Epithelial cell of proximal tubule (primary cell): Measurements from ENCODE around the gene BRAF. TPM values are rescaled to one million over a fixed set of nuclear protein-coding genes. Genes with fewer than 3 reads are reported as not detected.
"Not testable (repeated sequence)": the region's sequence is repeated elsewhere in the genome, so short reads cannot be mapped to it uniquely, and the experiment has no call there.

Source experiments
- DNase-seq: peaks from one replicate; pipeline ENCODE4 v3.0.0-alpha.2; 2011; ENCODE audit warnings: low read depth
- H3K4me3 ChIP-seq: 2 replicates; pipeline ENCODE4 v1.5.1; 2011; ENCODE audit warnings: low read depth, mild to moderate bottlenecking, low read length
- CTCF ChIP-seq: conservative IDR thresholded peaks from 2 replicates; pipeline ENCODE4 v1.5.1; 2012; ENCODE audit warnings: low read depth, mild to moderate bottlenecking, low read length
- total RNA-seq: library from RNA; depleted of rRNA; stranded (reverse); fragments of >200 nt; gene quantifications from 2 replicates; pipeline ENCODE4 v1.2.3, GENCODE V29; 2015

BRAF gene
- total RNA-seq, 1 donor from 2014 or later: 7.3 TPM

DNA sequence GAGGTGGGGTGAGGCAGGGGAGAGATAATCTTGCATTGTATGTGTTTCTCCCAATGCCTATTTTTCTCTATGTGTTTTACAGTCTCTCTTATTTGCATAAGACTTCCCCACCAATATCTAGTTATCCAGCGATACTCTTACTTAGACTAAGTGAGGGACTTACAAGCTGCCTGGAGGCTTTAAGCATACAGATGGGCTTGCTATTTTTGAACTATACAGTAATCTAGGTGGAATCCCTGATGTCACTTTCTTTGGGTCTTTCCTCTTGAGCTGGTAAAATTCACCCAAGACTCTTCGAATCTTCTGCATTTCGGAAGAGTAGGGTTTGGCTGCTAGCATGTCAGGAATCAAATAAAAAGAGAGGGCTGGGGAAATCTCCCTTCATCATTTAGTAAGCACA, 151.6 kb downstream of the BRAF start:
- H3K4me3 ChIP-seq: no peak overlapping the region
- no peak for TF ChIP-seq CTCF
- DNase-seq: no peak

DNA sequence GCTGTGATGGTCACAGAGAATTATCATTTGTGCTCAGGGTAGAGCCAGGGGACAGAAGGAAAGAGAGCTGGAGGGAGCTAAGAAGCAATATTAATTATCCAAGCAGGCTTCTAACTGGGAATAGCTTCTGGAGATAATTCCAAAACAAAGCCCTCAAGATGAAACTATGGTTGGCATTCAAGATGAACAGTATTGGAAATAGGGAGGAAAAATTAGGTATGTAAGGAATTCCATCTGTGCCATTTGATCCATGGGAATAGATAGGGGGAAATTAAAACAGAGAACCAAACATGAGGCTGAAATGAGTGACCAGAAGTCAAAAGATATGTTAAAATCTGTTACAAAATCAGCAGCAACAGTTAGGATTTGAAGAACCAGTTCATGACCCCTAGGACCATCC, 152.9 kb downstream of the BRAF start:
- no peak overlapping the region for H3K4me3 ChIP-seq
- no peak for DNase-seq
- no peak for TF ChIP-seq CTCF

- H3K4me3 ChIP-seq: no peak overlapping the region
- DNase-seq: no peak
- no peak for TF ChIP-seq CTCF
These were observed 154.9 kb downstream of the BRAF start for GRCh38 chr7:140769852-140770251.

DNA sequence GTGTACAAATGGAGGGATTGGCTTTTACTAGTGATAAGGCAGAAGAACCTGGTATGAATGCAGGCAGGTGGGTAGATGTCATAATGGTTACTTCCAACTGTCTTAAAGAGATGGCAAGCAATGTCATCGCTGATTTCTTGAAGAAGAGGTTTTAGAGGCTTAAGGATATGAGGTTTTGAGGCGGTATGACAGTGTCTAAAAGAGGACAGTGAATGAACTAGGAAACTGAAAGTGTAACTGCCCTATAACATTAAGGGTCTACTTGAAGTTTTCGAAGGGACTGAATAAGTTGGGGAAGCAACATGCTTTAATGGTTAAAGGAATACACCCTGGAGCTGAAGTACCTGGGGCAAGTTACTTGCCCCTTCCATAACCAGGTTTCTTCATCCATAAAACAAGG, 157.3 kb downstream of the BRAF start:
- no peak for DNase-seq
- H3K4me3 ChIP-seq: no peak overlapping the region
- TF ChIP-seq CTCF: no peak

DNA sequence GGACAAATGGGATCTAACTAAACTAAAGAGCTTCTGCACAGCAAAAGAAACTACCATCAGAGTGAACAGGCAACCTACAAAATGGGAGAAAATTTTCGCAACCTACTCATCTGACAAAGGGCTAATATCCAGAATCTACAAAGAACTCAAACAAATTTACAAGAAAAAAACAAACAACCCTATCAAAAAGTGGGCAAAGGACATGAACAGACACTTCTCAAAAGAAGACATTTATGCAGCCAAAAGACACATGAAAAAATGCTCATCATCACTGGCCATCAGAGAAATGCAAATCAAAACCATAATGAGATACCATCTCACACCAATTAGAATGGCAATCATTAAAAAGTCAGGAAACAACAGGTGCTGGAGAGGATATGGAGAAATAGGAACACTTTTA, 159.3 kb downstream of the BRAF start:
- H3K4me3 ChIP-seq: not testable (repeated sequence)

GRCh38 chr7:140763166-140763565, 161.6 kb downstream of the BRAF start:
- not testable (repeated sequence) for DNase-seq, H3K4me3 ChIP-seq

More for the DNA sequence above, 159.3 kb downstream of the BRAF start:
- not testable (repeated sequence) for DNase-seq

GRCh38 chr7:140761375-140761774, 163.4 kb downstream of the BRAF start:
- not testable (repeated sequence) for H3K4me3 ChIP-seq

DNA sequence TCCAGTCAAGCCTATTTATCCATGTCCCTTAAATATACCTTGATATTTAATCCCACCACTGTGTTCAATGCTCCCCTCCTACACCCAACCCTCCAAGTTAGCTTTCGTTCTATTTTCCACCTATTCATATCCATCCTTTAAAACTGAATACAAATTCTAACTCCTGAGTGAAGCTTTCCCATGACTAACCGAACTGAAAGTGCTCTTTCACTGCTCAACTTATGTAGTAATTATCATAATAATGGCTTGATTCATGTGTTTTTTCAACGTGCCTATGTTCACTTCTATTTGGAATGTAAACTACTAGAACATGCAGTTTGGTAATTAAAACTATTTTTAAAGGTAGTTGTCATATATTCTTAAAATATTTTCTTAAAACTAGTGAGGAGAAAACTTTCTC, 170.2 kb downstream of the BRAF start:
- DNase-seq: no peak
- no peak overlapping the region for H3K4me3 ChIP-seq
- TF ChIP-seq CTCF: no peak

More at GRCh38 chr7:140761375-140761774, 163.4 kb downstream of the BRAF start:
- DNase-seq: not testable (repeated sequence)

- no peak for TF ChIP-seq CTCF
- DNase-seq: no peak
- H3K4me3 ChIP-seq: no peak overlapping the region
These were observed 172.2 kb downstream of the BRAF start for GRCh38 chr7:140752533-140752932.
